SU-DHL-6 (cell line): Measurements from ENCODE around the gene KRT37.

Experiments
- H2AFZ ChIP-seq: fragments of 200-600 bp; sonication (generic); 2 replicates; pipeline ENCODE4 v1.6.1; 2014; ENCODE audit warnings: low read depth, mild to moderate bottlenecking, moderate library complexity, mixed read lengths, antibody characterized with exemption, low read length; ENCODE audit not compliant: severe bottlenecking
- H3F3A ChIP-seq: fragments of 200-600 bp; shearing (Covaris generic); 2 replicates; pipeline ENCODE4 v1.6.0; 2016; ENCODE audit warnings: antibody characterized with exemption, mild to moderate bottlenecking; ENCODE audit not compliant: insufficient read depth
- H3K27ac ChIP-seq: fragments of 200-600 bp; sonication (generic); 2 replicates; pipeline ENCODE4 v1.5.1; 2016; ENCODE audit warnings: low read depth, mild to moderate bottlenecking, low read length, moderate library complexity, mixed read lengths
- H3K27me3 ChIP-seq: fragments of 200-600 bp; sonication (generic), shearing (Covaris generic); 2 replicates; pipeline ENCODE4 v1.6.0; 2014; ENCODE audit warnings: mild to moderate bottlenecking, low read length
- H3K36me3 ChIP-seq: fragments of 200-600 bp; sonication (generic); 2 replicates; pipeline ENCODE4 v1.6.1; 2014; ENCODE audit warnings: mild to moderate bottlenecking, low read length, mixed read lengths
- H3K4me2 ChIP-seq: fragments of 300-600, 200-600 bp; shearing (Covaris generic), sonication (generic); 2 replicates; pipeline ENCODE4 v1.6.0; 2014; ENCODE audit warnings: low read length, low read depth, mild to moderate bottlenecking; ENCODE audit not compliant: poor library complexity, severe bottlenecking
- H3K4me3 ChIP-seq: fragments of 200-600 bp; sonication (generic); 2 replicates; pipeline ENCODE4 v1.5.1; 2014; ENCODE audit warnings: antibody characterized with exemption, low read length, mild to moderate bottlenecking, mixed read lengths; ENCODE audit not compliant: insufficient read depth, poor library complexity, severe bottlenecking
- H3K79me2 ChIP-seq: fragments of 200-600 bp; sonication (generic); 2 replicates; pipeline ENCODE4 v1.6.1; 2014; ENCODE audit warnings: mild to moderate bottlenecking, low read length, moderate library complexity; ENCODE audit not compliant: insufficient read depth
- H3K9ac ChIP-seq: fragments of 200-600 bp; sonication (generic); 2 replicates; pipeline ENCODE4 v1.7.0; 2014; ENCODE audit warnings: mild to moderate bottlenecking, low read length
- H3K9me2 ChIP-seq: fragments of 200-600 bp; sonication (generic); replicated peaks from 2 replicates; pipeline ENCODE4 v1.6.1; 2014; ENCODE audit warnings: low read length; ENCODE audit not compliant: insufficient read depth
- H3K9me3 ChIP-seq: fragments of 200-600 bp; sonication (generic); 2 replicates; pipeline ENCODE4 v1.6.1; 2014; ENCODE audit warnings: low read length, mixed read lengths; ENCODE audit not compliant: insufficient read depth
- H4K20me1 ChIP-seq: fragments of 200-600 bp; sonication (generic); 2 replicates; pipeline ENCODE4 v1.6.1; 2014; ENCODE audit warnings: low read depth, mild to moderate bottlenecking, antibody characterized with exemption, low read length, moderate library complexity, mixed read lengths
- EZH2phosphoT487 ChIP-seq: fragments of 200-600 bp; sonication (generic), shearing (Covaris generic); conservative IDR thresholded peaks from 2 replicates; pipeline ENCODE4 v1.6.1; 2018; ENCODE audit warnings: mild to moderate bottlenecking, antibody characterized with exemption, low read length, moderate library complexity, mixed read lengths
- TF ChIP-seq, protein P1 (sequence below): fragments of 200-600 bp; sonication (generic); IDR thresholded peaks from one replicate; pipeline ENCODE4 v1.5.1; 2017; ENCODE audit warnings: antibody characterized with exemption, mild to moderate bottlenecking, low read length, moderate library complexity; ENCODE audit not compliant: insufficient read depth, poor library complexity, severe bottlenecking

Gene KRT37

DNA sequence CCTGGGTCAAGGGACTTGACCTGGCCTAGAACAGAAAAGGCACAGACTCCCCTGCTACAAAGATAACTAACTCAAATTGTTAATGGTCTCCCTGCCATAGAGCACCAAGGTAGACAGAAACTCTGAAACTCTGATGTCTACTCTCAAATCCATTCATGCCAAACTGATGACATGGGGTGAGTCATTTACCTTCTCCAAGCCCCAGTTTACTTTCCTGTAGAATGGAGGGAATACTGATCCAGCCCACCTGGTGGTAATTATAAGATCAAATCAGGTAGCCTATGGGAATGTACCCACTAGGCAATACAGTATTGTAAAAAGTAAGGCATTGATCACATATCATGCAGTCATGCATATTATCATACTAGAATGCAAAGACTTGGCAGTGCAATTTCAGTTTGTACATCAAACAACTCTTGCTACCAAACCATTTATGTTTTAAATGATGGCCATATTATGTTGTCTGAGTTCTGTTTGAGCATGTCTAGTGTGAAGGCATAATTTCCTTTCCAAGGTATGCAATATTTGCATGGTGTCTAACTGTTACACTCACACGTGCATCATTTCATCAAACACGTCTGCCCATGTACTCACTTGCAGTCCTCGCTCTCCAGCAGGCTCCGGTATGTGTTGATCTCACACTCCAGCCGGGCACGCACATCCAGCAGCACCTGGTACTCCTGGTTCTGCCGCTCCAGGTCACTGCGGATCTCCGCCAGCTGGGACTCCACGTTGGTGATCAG, 30.0 kb downstream of the KRT37 start:
- no peaks in the 10 kb centered on the region for H3K9me2 ChIP-seq
- no peaks in the 10 kb centered on the region for H3K36me3 ChIP-seq
- H3K4me3 ChIP-seq = no peak overlapping the region
- no peak overlapping the region for H3K27ac ChIP-seq
- no peak overlapping the region for H2AFZ ChIP-seq
- no peak overlapping the region for H3K4me2 ChIP-seq
- no peaks in the 10 kb centered on the region for H3K79me2 ChIP-seq
- TF ChIP-seq, protein P1, sequence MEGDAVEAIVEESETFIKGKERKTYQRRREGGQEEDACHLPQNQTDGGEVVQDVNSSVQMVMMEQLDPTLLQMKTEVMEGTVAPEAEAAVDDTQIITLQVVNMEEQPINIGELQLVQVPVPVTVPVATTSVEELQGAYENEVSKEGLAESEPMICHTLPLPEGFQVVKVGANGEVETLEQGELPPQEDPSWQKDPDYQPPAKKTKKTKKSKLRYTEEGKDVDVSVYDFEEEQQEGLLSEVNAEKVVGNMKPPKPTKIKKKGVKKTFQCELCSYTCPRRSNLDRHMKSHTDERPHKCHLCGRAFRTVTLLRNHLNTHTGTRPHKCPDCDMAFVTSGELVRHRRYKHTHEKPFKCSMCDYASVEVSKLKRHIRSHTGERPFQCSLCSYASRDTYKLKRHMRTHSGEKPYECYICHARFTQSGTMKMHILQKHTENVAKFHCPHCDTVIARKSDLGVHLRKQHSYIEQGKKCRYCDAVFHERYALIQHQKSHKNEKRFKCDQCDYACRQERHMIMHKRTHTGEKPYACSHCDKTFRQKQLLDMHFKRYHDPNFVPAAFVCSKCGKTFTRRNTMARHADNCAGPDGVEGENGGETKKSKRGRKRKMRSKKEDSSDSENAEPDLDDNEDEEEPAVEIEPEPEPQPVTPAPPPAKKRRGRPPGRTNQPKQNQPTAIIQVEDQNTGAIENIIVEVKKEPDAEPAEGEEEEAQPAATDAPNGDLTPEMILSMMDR = no peak
- no peak for TF ChIP-seq EZH2phosphoT487
- H3K9ac ChIP-seq = no peak overlapping the region
- H4K20me1 ChIP-seq = no peaks in the 10 kb centered on the region
- H3K9me3 ChIP-seq = 0 out of 2 replicates have a peak, but pooled peaks cover 3% of the 10 kb centered on the region
- no peaks in the 10 kb centered on the region for H3F3A ChIP-seq
- 0 out of 2 replicates have a peak, but pooled peaks cover 4% of the 10 kb centered on the region for H3K27me3 ChIP-seq

DNA sequence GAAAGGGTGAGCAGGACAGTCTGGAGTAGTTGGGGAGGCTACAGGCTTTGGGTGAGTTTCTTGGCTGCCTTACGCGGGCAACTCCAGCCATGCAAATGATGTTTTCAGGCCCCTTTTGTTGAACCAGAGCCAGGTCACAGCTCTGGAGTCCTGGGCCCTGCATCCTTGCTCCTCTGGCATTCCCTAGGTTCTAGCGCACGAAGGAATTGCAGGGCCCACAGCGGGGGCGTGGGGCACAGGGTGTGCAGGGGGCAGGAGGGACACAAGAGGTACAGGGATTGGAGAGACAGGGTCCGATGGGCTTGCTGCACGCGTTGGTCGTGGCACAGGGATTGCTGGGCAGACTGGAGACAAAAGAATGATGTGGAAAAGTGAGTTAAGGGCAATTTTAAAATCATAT, 30.6 kb downstream of the KRT37 start:
- no peaks in the 10 kb centered on the region for H4K20me1 ChIP-seq
- H3K4me2 ChIP-seq = no peak overlapping the region
- H3K9me3 ChIP-seq = 0 out of 2 replicates have a peak, but pooled peaks cover 3% of the 10 kb centered on the region
- no peak overlapping the region for H2AFZ ChIP-seq
- no peak overlapping the region for H3K27ac ChIP-seq
- H3K36me3 ChIP-seq = no peaks in the 10 kb centered on the region
- H3K27me3 ChIP-seq = 0 out of 2 replicates have a peak, but pooled peaks cover 4% of the 10 kb centered on the region
- no peaks in the 10 kb centered on the region for H3K79me2 ChIP-seq
- TF ChIP-seq, protein P1 = no peak
- no peak for TF ChIP-seq EZH2phosphoT487
- no peaks in the 10 kb centered on the region for H3K9me2 ChIP-seq
- H3K9ac ChIP-seq = no peak overlapping the region
- no peaks in the 10 kb centered on the region for H3F3A ChIP-seq
- H3K4me3 ChIP-seq = no peak overlapping the region

DNA sequence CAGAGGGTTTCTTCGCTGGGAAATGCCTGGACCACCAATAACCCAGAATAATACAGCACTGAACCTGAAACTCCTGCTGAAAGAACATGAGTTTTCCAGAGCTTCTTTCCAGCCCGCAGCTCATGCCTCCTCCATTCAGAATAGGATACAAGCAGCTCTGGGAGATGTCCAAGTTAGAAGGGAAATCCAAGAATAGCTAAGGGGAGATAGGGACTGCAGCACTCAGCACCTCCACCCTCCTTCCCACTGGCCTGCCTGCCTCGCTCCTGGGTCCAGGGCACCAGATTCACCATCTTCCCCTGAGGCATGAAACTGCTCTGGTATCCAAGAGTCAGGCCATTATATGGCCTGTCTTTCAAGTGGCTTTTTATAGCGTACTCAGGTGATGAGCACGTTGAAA, 31.1 kb downstream of the KRT37 start:
- no peak overlapping the region for H3K4me2 ChIP-seq
- 0 out of 2 replicates have a peak, but pooled peaks cover 4% of the 10 kb centered on the region for H3K27me3 ChIP-seq
- no peak overlapping the region for H3K27ac ChIP-seq
- H3K36me3 ChIP-seq = no peaks in the 10 kb centered on the region
- H3K4me3 ChIP-seq = no peak overlapping the region
- H2AFZ ChIP-seq = no peak overlapping the region
- no peaks in the 10 kb centered on the region for H3K79me2 ChIP-seq
- H4K20me1 ChIP-seq = no peaks in the 10 kb centered on the region
- H3K9me2 ChIP-seq = no peaks in the 10 kb centered on the region
- TF ChIP-seq, protein P1 = no peak
- no peak for TF ChIP-seq EZH2phosphoT487
- 0 out of 2 replicates have a peak, but pooled peaks cover 3% of the 10 kb centered on the region for H3K9me3 ChIP-seq
- no peaks in the 10 kb centered on the region for H3F3A ChIP-seq
- no peak overlapping the region for H3K9ac ChIP-seq
